ENCODE data around the gene MAST2.

Gene MAST2

GRCh38 chr1:45934947-45935346 lies 131.5 kb downstream of the MAST2 start:
- Histone ChIP-seq H3F3A (ENCODE audit: low read depth) (no peaks in the 10 kb centered on the region), H3K36me3 (ENCODE audit: insufficient read depth, low read length) (no peaks in the 10 kb centered on the region), H4K20me1 (ENCODE audit: insufficient read depth, low read length, poor library complexity, severe bottlenecking) (no peaks in the 10 kb centered on the region), H3K4me3 (ENCODE audit: low read length, poor library complexity, severe bottlenecking) (no peak overlapping the region), H3K4me2 (ENCODE audit: low read depth, low read length, poor library complexity, severe bottlenecking) (no peak overlapping the region), H3K27me3 (ENCODE audit: insufficient read depth, low read length, poor library complexity, severe bottlenecking) (no peaks in the 10 kb centered on the region), H3K9ac (ENCODE audit: low read depth, low read length, poor library complexity, severe bottlenecking) (no peak overlapping the region), H3K9me3 (ENCODE audit: insufficient read depth, low read depth, low read length) (no peaks in the 10 kb centered on the region), H3K9me2 (replicated peaks; ENCODE audit: low read depth, low read length) (no peaks in the 10 kb centered on the region), H2AFZ (ENCODE audit: low read length) (no peak overlapping the region), H3K4me1 (ENCODE audit: insufficient read depth, low read length, poor library complexity, severe bottlenecking) (peaks cover 4% of the 10 kb centered on the region), H3K79me2 (ENCODE audit: insufficient read depth, low read length) (no peaks in the 10 kb centered on the region)
- TF ChIP-seq EZH2phosphoT487 (IDR thresholded peaks at IDR 0.05; ENCODE audit: borderline replicate concordance) (no peak), CTCF (conservative IDR thresholded peaks at IDR 0.05; ENCODE audit: low read length) (no peak)

DNA sequence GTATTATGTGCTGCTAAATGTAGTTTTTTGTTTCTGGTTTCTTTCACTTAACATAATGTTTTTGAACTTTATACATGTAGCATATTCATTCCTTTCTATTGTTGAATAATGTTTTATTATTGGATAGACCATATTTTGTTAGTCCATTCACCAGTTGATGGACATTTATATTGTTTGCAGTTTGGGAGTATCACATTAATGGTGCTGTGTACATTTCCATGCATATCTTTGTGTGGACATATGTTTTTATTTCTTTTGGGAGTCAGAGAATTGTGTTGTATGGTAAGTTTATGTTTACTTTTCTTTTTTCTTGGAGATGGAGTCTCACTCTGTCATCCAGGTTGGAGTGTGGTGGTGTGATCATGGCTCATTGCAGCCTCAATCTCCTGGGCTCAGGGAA lies 134.6 kb downstream of the MAST2 start:
- H3K9me3 ChIP-seq (ENCODE audit: insufficient read depth, low read depth, low read length) = no peaks in the 10 kb centered on the region; the same call in 1 of the 2 replicates
- H3K27me3 ChIP-seq (ENCODE audit: insufficient read depth, low read length, poor library complexity, severe bottlenecking) = no peaks in the 10 kb centered on the region
- H3K4me1 ChIP-seq (ENCODE audit: insufficient read depth, low read length, poor library complexity, severe bottlenecking) = no peaks in the 10 kb centered on the region

GRCh38 chr1:45942411-45942810 lies 139.0 kb downstream of the MAST2 start:
- Histone ChIP-seq H3K36me3 (ENCODE audit: insufficient read depth, low read length) (no peaks in the 10 kb centered on the region), H3F3A (ENCODE audit: low read depth) (no peaks in the 10 kb centered on the region), H3K4me2 (ENCODE audit: low read depth, low read length, poor library complexity, severe bottlenecking) (no peak overlapping the region), H2AFZ (ENCODE audit: low read length) (no peak overlapping the region), H3K9me3 (ENCODE audit: insufficient read depth, low read depth, low read length) (no peaks in the 10 kb centered on the region; the same call in 1 of the 2 replicates), H3K79me2 (ENCODE audit: insufficient read depth, low read length) (no peaks in the 10 kb centered on the region), H3K27me3 (ENCODE audit: insufficient read depth, low read length, poor library complexity, severe bottlenecking) (no peaks in the 10 kb centered on the region), H3K9me2 (replicated peaks; ENCODE audit: low read depth, low read length) (no peaks in the 10 kb centered on the region), H3K4me3 (ENCODE audit: low read length, poor library complexity, severe bottlenecking) (no peak overlapping the region), H3K9ac (ENCODE audit: low read depth, low read length, poor library complexity, severe bottlenecking) (no peak overlapping the region), H3K4me1 (ENCODE audit: insufficient read depth, low read length, poor library complexity, severe bottlenecking) (no peaks in the 10 kb centered on the region), H4K20me1 (ENCODE audit: insufficient read depth, low read length, poor library complexity, severe bottlenecking) (no peaks in the 10 kb centered on the region)
- TF ChIP-seq CTCF (conservative IDR thresholded peaks at IDR 0.05; ENCODE audit: low read length) (no peak), EZH2phosphoT487 (IDR thresholded peaks at IDR 0.05; ENCODE audit: borderline replicate concordance) (no peak)

More for the DNA sequence above, 134.6 kb downstream of the MAST2 start:
- no peaks in the 10 kb centered on the region for H3F3A ChIP-seq (ENCODE audit: low read depth)
- H3K9me2 ChIP-seq (replicated peaks; ENCODE audit: low read depth, low read length) = no peaks in the 10 kb centered on the region
- no peak overlapping the region for H3K9ac ChIP-seq (ENCODE audit: low read depth, low read length, poor library complexity, severe bottlenecking)
- TF ChIP-seq CTCF (conservative IDR thresholded peaks at IDR 0.05; ENCODE audit: low read length) (no peak), EZH2phosphoT487 (IDR thresholded peaks at IDR 0.05; ENCODE audit: borderline replicate concordance) (no peak)
- H3K36me3 ChIP-seq (ENCODE audit: insufficient read depth, low read length) = no peaks in the 10 kb centered on the region
- H4K20me1 ChIP-seq (ENCODE audit: insufficient read depth, low read length, poor library complexity, severe bottlenecking) = no peaks in the 10 kb centered on the region
- H3K4me2 ChIP-seq (ENCODE audit: low read depth, low read length, poor library complexity, severe bottlenecking) = no peak overlapping the region
- H2AFZ ChIP-seq (ENCODE audit: low read length) = no peak overlapping the region
- H3K79me2 ChIP-seq (ENCODE audit: insufficient read depth, low read length) = no peaks in the 10 kb centered on the region
- H3K4me3 ChIP-seq (ENCODE audit: low read length, poor library complexity, severe bottlenecking) = no peak overlapping the region

Data from Loucy (cell line).